Cardiac septum (tissue), 1 donor: ENCODE measurements around the gene VPS72. TPM values are rescaled to one million over a fixed set of nuclear protein-coding genes. Genes with fewer than 3 reads are reported as not detected.
A peak's percentile ranks its signal among the peaks of the same experiment; 100 is the strongest.
"Not testable (repeated sequence)": the region's sequence is repeated elsewhere in the genome, so short reads cannot be mapped to it uniquely, and the experiment has no call there.

Experiments used
- DNase-seq: peaks from one replicate; pipeline ENCODE4 v3.0.0-alpha.2; 2020; ENCODE audit warnings: low spot score
- intact Hi-C: fragments of 100-400 bp; cut with DNase I; formaldehyde crosslinking; loops from one replicate; pipeline ENCODE4 v1.14.0; 2022
- total RNA-seq: library from RNA; stranded (reverse); fragmentation: NEBNext Ultra II Directional; extraction: Animal tissue kit (Norgen Biotek cat#: 25700); gene quantifications from one replicate; pipeline ENCODE4 v1.2.1, GENCODE V29; 2021
- donor health status: DM: no; HTN: no; CAD: no.

The VPS72 gene
- total RNA-seq, 1 donor from 2014 or later, result 34.1 TPM

DNA sequence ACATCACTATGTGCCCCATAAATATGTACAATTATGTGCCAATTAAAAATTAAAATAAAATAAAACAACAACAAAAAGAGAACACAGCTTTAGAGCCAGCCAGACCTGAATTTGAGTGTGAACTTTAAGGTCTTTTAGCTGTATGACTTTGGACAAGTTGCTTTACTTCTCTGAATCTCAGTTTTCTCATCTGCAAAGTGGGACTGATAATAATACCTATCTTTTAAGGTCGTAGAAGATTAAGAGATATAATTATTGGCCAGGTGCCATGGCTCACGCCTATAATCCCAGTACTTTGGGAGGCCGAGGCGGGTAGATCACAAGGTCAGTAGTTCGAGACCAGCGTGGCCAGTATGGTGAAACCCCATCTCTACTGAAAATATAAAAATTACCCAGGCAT is 3.3 kb upstream of the VPS72 start:
- intact Hi-C loops, result no loop called here
- no peak for DNase-seq

DNA sequence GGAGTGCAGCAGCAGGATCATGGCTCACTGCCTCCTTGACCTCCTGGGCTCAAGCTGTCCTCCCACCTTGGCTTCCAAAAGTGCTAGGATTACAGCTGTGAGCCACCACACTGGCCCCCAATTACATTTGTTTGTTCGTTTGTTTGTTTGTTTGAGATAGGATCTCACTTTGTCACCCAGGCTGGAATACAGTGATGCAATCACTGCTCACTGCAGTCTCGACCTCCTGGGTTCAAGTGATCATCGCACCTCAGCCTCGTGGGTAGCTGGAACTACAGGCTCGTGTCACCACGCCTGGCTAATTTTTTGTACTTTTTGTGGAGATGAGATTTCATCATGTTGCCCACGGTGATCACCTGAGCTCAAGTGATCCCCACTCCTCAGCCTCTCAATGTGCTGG is 2.0 kb upstream of the VPS72 start:
- intact Hi-C loops, result no loop called here
- no peak for DNase-seq

DNA sequence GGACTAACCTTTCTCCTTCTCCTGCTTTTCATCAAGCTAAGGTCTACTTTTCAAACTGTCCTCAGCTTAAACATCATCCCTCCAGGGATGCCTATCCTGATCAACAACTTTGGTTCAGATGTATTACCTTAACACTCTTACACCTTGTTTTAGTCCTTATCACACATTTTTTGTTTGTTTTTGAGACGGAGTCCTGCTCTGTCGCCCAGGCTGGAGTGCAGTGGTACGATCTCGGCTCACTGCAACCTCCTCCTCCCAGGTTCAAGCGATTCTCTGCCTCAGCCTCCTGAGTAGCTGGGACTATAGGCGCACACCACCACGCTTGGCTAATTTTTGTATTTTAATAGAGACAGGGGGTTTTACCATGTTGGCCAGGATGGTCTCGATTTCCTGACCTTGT is 1.3 kb downstream of the VPS72 start:
- DNase-seq, intact Hi-C loops: not testable (repeated sequence)

DNA sequence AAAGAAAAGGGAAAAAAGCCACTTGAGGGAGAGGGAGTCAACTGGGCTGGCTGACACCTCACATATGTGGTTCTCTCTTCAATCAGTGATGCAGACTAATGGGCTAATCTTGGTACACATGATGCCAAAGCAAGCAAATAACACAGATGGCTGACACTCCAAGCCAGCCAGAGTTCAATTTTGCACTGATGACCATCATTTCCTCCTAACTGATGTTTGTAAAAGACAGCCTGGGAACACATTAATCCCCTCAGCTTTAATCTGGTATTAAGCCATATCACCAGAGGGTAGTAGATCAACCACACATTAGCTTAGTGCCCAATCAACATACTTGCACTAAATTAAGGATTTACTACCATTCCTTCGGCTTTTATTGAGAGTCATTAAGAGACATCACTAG is 2.8 kb downstream of the VPS72 start:
- intact Hi-C loops, result no loop called here
- no peak for DNase-seq

DNA sequence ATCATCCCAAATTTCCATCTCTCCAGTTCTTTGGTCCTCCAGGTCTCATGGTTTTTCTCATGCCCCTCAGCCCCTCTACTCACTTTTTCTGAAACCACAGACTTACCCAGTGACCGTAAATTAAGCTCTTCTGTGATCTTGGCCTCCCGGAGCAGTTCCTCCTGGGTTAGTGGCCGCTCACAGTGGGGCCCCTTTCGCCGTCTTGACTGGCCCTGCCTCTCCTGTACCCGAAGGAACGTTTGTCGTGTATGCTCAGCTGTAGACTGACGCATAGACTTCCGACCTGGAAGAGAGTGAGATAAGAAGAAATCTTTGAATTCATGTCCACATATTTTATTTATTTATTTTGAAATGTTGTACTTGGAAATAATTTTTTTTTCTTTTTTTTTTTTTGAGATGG is 5.8 kb downstream of the VPS72 start:
- DNase-seq, result no peak
- intact Hi-C loops, result no loop called here

DNA sequence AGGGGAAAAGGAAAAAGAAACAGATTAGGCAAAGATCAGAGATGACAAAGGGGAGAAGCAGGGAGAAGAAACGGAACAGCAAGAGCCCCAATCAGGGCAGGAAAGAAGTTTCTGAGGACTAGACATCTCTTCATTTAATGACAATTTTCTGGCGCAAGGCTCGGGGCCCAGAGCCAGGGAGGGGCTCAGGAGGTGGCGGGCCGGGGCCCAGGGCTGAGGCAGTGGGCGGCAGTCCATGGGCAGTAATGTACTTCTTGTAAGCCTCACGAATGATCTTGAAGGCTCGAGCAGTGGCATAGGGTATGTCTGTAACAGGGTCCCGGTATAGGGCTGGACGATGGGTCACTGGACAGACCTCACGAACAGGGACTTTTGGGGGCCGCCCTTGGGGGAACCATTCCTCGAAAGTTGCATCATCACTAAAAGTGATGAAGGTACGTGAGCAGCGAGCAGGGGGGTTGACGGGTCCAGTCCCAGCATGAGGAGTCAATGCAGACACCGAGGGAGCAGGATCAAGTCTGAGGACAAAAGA is 13.4 kb downstream of the VPS72 start:
- DNase-seq, result no peak
- intact Hi-C loops, result no loop called here

DNA sequence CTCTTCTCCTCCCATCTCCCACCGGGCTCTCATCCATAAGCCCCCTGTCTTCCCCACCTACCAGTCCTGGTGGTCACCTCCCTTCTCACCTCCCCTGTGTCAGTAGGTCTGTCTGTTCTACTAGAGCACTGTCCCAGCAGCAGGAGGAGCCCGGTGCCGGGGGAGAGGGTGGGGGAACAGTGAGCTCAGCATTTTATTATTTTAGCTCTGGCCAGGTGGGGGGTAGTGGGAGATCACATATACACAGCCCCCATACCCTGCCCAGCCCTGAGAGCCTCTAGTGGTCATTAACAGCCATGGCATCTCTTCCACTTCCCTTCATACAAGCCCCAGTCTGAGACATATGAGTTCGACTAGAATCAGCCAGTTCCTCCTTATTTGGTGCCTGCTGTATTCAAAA is 14.1 kb downstream of the VPS72 start, which contains the start of gene TMOD4:
Gene TMOD4, minus strand, starts transcription at position 119 of the 400 bp plus-strand sequence. CDS start 1,106 bp downstream, outside the sequence.
- intact Hi-C loops, result no loop called here
- peak; percentile 4 for DNase-seq

DNA sequence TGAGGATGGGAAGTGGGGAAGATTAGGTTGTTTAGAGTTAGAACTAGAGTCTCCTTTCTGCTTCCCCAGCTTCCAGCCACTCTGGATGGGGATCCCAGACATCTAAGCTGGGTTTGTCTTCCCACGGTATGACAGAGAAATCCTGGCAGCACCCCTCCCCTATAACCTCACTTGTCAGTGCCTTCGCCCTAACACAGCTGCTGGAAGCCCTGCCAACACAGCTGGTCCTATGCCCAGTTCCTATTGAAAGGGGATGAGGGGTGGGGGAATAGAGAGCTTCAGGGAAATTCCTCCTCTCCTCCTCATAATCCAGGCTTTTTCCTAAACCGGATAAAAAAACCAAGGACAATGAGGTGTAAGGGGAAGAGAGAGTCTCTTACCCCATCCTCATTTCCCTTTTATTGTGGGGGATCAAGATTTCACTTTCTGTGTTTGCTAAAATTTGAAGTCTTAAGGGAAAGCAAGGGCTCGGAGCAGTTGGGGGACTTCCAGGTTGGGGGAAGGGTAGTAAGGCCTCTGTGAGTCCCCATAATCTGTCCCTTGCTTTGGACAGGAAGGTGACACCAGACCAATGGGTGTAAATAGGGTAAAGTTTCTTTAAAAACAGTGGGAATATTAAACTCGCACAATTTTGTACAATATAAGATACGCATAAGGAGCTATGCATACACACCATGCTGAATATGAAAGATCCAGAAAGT is 14.8 kb downstream of the VPS72 start:
- no peak for DNase-seq
- intact Hi-C loops, result no loop called here

DNA sequence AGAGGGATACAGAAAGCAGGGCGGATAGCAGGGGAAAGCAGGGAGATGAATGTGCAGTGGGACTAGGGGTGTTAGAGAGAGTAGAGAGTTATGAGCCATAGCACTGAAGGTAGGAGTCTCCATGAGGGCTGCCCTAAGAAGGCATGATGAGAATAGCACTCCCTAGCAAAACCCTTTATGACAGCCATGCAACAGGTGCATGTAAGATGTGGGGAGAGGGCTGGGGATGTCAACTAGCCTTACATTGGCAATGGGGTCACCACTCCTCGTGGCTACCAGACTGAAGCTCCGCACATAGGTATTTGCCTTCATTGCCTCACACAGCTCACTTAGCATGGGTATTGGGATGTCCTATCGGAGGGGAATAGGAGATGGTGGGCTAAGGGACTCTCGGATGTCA is 18.8 kb downstream of the VPS72 start:
- intact Hi-C loops, result no loop called here
- DNase-seq, result no peak

DNA sequence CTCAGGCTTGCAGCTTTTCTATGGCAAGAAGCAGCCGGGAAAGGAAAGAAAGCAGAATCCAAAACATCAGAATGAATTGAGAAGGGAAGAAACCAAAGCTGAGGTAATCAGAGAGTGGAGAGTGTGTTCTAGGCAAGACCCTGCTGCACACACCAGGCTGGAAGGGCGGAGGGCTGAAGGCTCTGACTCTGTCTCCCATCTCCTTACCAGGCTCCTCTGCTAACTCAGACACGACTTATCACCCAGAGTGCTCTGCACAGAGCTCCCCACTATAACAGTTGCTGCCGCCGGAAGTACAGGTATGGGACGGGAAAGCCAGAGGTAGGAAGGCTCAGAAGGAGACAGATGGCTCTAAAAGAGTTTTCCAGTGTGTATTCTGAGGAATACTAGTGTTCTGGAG is 22.9 kb downstream of the VPS72 start:
- no peak for DNase-seq
- intact Hi-C loops, result loop anchor here (5.0 kb wide), 1 partner anchor 160 kb away; the partner anchor contains the start of gene PI4KB

DNA sequence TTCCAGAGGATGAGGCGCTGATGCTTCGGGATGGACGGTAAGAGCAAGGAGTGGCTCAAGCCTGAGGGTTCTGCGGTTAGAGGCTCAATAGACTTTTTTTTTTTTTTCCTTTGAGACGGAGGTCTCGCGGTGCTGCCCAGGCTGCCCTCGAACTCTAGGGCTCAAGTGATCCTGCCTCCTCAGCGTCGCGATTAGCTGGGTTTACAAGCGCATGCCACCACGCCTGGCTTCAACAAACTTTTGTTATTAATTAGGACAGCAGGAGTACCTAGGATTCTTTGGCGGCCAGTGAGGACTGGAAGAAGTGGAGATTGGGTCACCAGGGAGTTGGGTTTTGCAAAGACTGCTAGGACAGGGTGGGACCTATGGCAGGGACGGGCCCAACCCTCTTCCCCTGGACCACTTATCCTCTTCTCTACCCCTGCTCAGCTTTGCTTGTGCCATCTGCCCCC is 23.5 kb downstream of the VPS72 start:
- intact Hi-C loops, result loop anchor here (5.0 kb wide), 1 partner anchor 161 kb away; the partner anchor contains the start of gene PI4KB
- no peak for DNase-seq

DNA sequence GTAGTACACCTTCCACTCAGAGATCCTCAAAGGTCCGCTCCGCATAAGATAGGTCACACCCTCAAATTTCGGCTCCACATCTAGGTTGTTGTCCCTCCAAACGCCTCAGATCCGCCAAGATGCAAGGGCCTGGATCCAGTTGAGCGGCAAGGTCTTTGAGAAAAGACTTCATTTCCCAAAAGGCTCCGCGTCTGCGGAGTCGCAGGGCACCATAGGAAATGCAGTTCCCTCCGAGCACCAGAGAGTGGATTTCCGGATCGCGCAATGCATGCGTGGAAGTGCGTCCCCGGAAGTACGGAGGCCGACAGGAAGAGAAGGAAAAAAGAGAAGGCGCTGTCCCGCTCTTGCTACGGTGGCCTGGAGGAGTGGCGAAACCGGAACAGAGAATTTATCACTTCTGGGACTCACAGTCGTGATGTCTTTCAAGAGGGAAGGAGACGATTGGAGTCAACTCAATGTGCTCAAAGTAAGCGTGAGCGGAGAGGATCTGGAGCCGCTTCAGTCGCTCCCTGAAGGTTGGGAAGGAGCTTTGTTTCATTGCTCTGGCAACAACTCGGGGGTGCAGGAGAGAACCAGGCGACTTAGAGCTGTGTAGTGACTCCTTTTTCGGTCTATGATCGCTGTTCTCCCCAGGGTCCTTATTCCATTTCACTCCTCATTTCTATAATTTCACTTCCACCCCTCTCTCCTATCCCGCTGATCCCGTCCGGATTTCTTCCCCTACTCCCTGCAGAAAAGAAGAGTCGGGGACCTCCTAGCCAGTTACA is 24.1 kb downstream of the VPS72 start, which contains the start of the genes LYSMD1 and SCNM1:
Gene LYSMD1, minus strand, starts transcription at position 165 of the 767 bp plus-strand sequence. CDS start 644 bp downstream, outside the sequence.
Gene SCNM1, plus strand, starts transcription at position 407 of the 767 bp plus-strand sequence. Its CDS starts 9 bp downstream, at position 416.
- peak; percentile 99 for DNase-seq
- intact Hi-C loops, result loop anchor here (5.0 kb wide), 1 partner anchor 161 kb away; the partner anchor contains the start of gene PI4KB

DNA sequence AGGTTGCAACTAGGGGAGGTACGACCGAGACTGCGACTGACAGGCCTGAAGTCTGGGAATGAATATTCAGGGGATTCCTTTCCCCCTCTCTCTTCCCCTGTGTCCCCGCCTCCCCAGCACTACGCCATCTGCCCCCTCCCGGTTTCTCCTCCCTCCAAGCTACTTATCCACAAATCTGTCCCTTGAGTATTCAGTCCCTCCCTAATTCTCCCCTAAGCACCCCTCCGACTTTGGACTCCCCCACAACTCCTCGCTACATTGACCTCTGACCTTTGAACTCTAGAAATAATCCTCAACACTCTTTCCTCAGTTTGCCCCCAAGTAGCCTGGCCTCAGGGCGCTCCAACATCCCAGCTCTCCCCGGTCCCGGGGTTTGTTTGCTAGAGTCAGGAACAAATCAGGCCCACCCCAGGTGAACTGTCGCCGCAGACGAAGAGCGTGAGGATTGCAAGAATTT is 24.7 kb downstream of the VPS72 start:
- intact Hi-C loops, result loop anchor here (5.0 kb wide), 1 partner anchor 162 kb away; the partner anchor contains the start of gene PI4KB
- DNase-seq, result no peak

DNA sequence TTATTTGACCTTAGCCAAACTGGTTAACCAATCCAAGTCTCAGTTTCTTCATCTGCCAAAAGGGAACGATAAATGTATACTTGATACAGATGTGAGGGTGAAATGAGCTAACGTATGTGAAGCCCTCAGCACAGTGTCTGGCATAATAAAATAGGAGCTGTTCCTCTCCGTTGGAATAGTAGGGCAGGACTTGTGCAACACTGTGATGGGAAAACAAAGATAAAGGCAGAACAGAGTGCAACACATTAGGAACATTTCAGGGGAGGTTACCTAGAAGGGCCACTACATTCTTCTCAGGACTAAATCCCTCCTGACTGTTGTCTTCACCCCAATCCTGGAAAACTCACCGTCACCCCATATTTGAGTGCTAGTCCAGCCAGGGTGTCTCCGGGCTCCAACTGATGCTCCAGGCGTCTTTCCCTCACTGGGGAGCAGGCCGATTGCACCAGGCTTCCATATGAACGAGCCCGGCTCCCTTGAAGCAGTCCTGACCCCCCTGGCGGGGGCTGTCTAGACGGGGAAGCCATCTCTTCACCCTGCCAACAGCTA is 25.2 kb downstream of the VPS72 start:
- DNase-seq, result no peak
- intact Hi-C loops, result loop anchor here (5.0 kb wide), 1 partner anchor 162 kb away; the partner anchor contains the start of gene PI4KB

DNA sequence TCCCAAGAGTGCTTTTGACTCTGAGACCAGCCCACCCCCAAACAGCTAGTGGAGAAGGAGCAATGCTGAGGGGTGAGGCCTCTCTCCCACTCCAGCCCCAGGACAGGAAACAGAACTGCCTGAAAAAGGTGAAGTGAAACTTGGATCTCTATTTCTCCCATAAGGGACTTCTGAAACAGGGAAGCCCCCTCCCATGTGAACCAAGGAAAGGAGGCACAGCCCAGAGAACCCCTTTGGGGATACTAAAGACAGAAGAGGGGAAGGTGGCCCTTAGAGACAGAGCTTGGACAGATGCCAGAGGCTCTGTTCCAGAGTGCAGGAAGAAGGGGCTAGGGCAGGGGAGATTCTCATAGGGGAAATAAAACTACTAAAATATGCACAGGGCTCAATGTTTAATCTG is 30.6 kb downstream of the VPS72 start:
- DNase-seq, result no peak
- intact Hi-C loops, result no loop called here

DNA sequence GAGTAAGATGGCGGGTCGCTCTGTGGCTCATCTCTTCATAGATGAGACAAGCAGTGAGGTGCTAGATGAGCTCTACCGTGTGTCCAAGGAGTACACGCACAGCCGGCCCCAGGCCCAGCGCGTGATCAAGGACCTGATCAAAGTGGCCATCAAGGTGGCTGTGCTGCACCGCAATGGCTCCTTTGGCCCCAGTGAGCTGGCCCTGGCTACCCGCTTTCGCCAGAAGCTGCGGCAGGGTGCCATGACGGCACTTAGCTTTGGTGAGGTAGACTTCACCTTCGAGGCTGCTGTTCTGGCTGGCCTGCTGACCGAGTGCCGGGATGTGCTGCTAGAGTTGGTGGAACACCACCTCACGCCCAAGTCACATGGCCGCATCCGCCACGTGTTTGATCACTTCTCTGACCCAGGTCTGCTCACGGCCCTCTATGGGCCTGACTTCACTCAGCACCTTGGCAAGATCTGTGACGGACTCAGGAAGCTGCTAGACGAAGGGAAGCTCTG is 31.2 kb downstream of the VPS72 start:
- DNase-seq, result no peak

DNA sequence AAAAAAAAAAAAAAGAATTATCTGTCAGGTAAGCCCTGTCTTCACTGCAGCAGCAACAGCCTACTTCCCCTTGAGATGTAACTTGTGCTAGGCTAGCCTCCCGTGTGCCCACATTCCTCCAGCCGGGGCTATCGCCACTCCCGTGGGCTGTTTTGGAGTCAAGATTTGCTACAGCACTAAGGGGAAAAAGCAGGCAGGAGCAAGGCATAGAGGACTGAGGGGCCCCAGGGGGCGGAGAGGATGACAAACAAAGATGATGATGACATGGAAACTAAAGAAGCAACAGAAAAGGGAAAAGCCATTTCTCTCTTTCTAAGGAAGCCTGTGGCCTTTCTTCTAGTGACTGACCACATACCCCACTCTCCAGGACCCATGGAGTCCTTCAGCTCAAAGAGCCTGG is 31.7 kb downstream of the VPS72 start:
- intact Hi-C loops, result no loop called here
- no peak for DNase-seq

More for the DNA sequence above, 31.2 kb downstream of the VPS72 start:
- intact Hi-C loops, result no loop called here

DNA sequence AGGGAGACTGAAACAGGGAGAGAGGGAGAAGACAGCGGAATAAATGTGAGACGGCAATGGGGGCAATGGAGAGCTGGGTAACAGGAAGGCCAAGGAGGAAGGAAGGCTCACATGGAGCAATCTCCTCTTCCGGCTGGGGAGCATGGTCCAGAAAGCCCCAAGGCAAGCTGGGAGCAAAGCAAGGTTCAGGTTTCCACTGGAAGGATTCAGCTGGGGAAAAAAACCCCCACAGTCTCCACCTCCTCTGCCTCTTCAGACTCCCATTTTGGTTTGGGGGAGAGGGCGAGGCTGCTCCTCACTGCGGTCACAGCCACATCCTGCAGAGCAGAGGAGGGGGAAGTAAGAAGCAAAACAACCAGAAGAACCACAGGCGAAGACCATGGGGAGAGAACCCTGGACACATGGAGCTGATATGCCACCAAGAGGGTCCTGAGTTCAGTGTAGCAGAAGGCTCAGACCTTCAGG is 32.9 kb downstream of the VPS72 start:
- intact Hi-C loops, result loop anchor here (2.0 kb wide), 1 partner anchor 56 kb away; no protein-coding TSS in a partner anchor
- DNase-seq, result peak; percentile 87

DNA sequence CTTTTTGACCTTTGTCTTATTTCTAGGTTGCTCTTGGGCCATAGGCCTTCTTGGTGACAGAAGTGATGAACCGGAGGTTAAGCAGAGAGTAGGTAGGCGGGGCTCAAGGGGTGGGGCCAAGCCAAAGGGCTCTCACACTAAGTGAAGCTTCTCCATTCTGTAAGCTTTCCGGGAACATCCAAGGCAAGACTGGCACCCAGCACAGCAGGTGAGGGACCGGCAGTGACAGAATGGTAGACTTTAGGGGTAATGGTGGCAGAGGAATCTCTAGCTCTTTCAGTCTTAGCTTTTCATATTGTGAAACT is 33.5 kb downstream of the VPS72 start, which contains the start of gene TNFAIP8L2:
Gene TNFAIP8L2, plus strand, starts transcription at position 135 of the 305 bp plus-strand sequence. CDS start 2,049 bp downstream, outside the sequence.
- intact Hi-C loops, result loop anchor here (2.0 kb wide), 1 partner anchor 56 kb away; no protein-coding TSS in a partner anchor
- DNase-seq, result peak; percentile 89
